ENCODE data around the gene LRRC8E. TPM values are rescaled to one million over a fixed set of nuclear protein-coding genes. Genes with fewer than 3 reads are reported as not detected.

The LRRC8E gene
- total RNA-seq, 1 donor from 2014 or later: 3.5 TPM

GRCh38 chr19:7941895-7942596 lies 53.7 kb downstream of the LRRC8E start:
- H3K27me3 Mint-ChIP-seq (ENCODE audit: unreplicated experiment): no peaks in the 10 kb centered on the region
- H3K9me3 Mint-ChIP-seq (ENCODE audit: unreplicated experiment): no peaks in the 10 kb centered on the region
- no peak for TF ChIP-seq CTCF (IDR thresholded peaks at IDR 0.05)
- no peak overlapping the region for H3K27ac Mint-ChIP-seq (ENCODE audit: unreplicated experiment)
- H3K4me3 Mint-ChIP-seq (ENCODE audit: unreplicated experiment): peak overlapping the region; percentile 86
- DNase-seq (ENCODE audit: extremely low spot score, unreplicated experiment): no peak
- H3K36me3 Mint-ChIP-seq (ENCODE audit: unreplicated experiment): peaks cover 13% of the 10 kb centered on the region
- peaks cover 17% of the 10 kb centered on the region for H3K4me1 Mint-ChIP-seq (ENCODE audit: unreplicated experiment)

GRCh38 chr19:7942981-7943443 lies 54.7 kb downstream of the LRRC8E start:
- Mint-ChIP-seq H3K27me3 (ENCODE audit: unreplicated experiment) (no peaks in the 10 kb centered on the region), H3K27ac (ENCODE audit: unreplicated experiment) (peak overlapping the region; percentile 98), H3K4me3 (ENCODE audit: unreplicated experiment) (peak overlapping the region; percentile 86), H3K9me3 (ENCODE audit: unreplicated experiment) (no peaks in the 10 kb centered on the region), H3K36me3 (ENCODE audit: unreplicated experiment) (peaks cover 9% of the 10 kb centered on the region), H3K4me1 (ENCODE audit: unreplicated experiment) (peaks cover 17% of the 10 kb centered on the region)
- no peak for TF ChIP-seq CTCF (IDR thresholded peaks at IDR 0.05)
- no peak for DNase-seq (ENCODE audit: extremely low spot score, unreplicated experiment)

GRCh38 chr19:7943444-7944176 lies 55.3 kb downstream of the LRRC8E start, which contains the start of gene TIMM44:
TSS of gene TIMM44 (minus strand) at chr19:7943666. CDS start at chr19:7943651, 15 bp downstream.
- Mint-ChIP-seq H3K4me3 (ENCODE audit: unreplicated experiment) (peak within 1 kb of the TSS; percentile 86), H3K4me1 (ENCODE audit: unreplicated experiment) (peaks cover 17% of the 10 kb centered on the region)
- no peak for TF ChIP-seq CTCF (IDR thresholded peaks at IDR 0.05)

DNA sequence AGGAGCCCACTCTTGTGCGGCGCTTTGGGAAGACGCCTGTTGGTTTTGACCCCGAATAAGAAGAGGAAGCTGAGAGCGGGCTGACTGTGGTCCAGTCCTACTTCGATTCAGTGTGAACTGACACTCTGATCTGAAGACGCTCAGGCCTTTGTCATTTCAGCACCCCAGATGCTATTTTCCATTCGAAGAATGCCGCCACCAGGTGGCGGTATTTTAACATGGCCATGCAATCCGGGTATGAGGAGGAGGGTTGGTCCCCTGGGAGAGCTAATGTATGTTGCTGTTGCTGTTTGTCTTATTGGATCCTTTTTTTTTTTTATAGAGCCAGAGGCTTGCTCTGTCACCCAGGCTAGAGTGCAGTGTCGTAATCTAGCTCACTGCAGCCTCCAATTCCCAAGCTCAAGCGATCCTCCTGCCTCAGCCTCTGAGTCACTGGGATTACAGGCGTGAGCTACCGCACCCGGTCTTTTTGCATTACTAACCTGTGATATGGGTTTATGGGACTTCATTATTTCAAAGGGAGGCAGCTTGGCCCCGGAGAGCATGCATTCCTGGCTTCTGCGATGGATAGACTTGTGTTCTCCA lies 56.0 kb downstream of the LRRC8E start:
- Mint-ChIP-seq H3K4me3 (ENCODE audit: unreplicated experiment) (peak overlapping the region; percentile 86), H3K36me3 (ENCODE audit: unreplicated experiment) (peaks cover 9% of the 10 kb centered on the region), H3K27ac (ENCODE audit: unreplicated experiment) (peak overlapping the region; percentile 98), H3K27me3 (ENCODE audit: unreplicated experiment) (no peaks in the 10 kb centered on the region), H3K9me3 (ENCODE audit: unreplicated experiment) (no peaks in the 10 kb centered on the region), H3K4me1 (ENCODE audit: unreplicated experiment) (peaks cover 17% of the 10 kb centered on the region)
- peak; percentile 92 for TF ChIP-seq CTCF (IDR thresholded peaks at IDR 0.05)
- peak; percentile 96 for DNase-seq (ENCODE audit: extremely low spot score, unreplicated experiment)

More at GRCh38 chr19:7943444-7944176, 55.3 kb downstream of the LRRC8E start, which contains the start of gene TIMM44:
- Mint-ChIP-seq H3K36me3 (ENCODE audit: unreplicated experiment) (peaks cover 9% of the 10 kb centered on the region), H3K9me3 (ENCODE audit: unreplicated experiment) (no peaks in the 10 kb centered on the region), H3K27me3 (ENCODE audit: unreplicated experiment) (no peaks in the 10 kb centered on the region), H3K27ac (ENCODE audit: unreplicated experiment) (peak within 1 kb of the TSS; percentile 98)
- peak; percentile 99 for DNase-seq (ENCODE audit: extremely low spot score, unreplicated experiment)

All from osteocyte (in vitro differentiated cells).